ENCODE data around the gene NUP93. TPM values are rescaled to one million over a fixed set of nuclear protein-coding genes. Genes with fewer than 3 reads are reported as not detected.
A peak's percentile ranks its signal among the peaks of the same experiment; 100 is the strongest.

NUP93 gene
- total RNA-seq, 1 donor from 2014 or later, result 57.2 TPM

- Histone ChIP-seq H3K9me3 (no peaks in the 10 kb centered on the region), H3K27me3 (no peaks in the 10 kb centered on the region), H3K4me3 (no peak overlapping the region), H3K27ac (no peak overlapping the region), H3K4me1 (peaks cover 4% of the 10 kb centered on the region), H3K36me3 (no peaks in the 10 kb centered on the region)
- TF ChIP-seq CTCF (IDR thresholded peaks at IDR 0.05), result no peak
- intact Hi-C loops (cut with DNase I), result loop anchor here (10.0 kb wide), 1 partner anchor 126 kb away; no protein-coding TSS in a partner anchor
- no peak for DNase-seq
- no peak for ATAC-seq
Observed at GRCh38 chr16:56700631-56701030, 29.3 kb upstream of the NUP93 start.

GRCh38 chr16:56701534-56701933 lies 28.4 kb upstream of the NUP93 start:
- Histone ChIP-seq H3K27me3 (no peaks in the 10 kb centered on the region), H3K9me3 (no peaks in the 10 kb centered on the region), H3K27ac (no peak overlapping the region), H3K4me1 (peaks cover 4% of the 10 kb centered on the region), H3K36me3 (no peaks in the 10 kb centered on the region), H3K4me3 (no peak overlapping the region)
- intact Hi-C loops (cut with DNase I), result loop anchor here (10.0 kb wide), 1 partner anchor 127 kb away; no protein-coding TSS in a partner anchor
- no peak for DNase-seq
- no peak for ATAC-seq
- TF ChIP-seq CTCF (IDR thresholded peaks at IDR 0.05), result no peak

- Histone ChIP-seq H3K36me3 (no peaks in the 10 kb centered on the region), H3K27ac (no peak overlapping the region)
- ATAC-seq, result no peak
Observed at GRCh38 chr16:56702836-56703235, 27.1 kb upstream of the NUP93 start.

GRCh38 chr16:56708525-56709442 lies 21.1 kb upstream of the NUP93 start:
- intact Hi-C loops (cut with DNase I), result loop anchor here (10.0 kb wide), 1 partner anchor 134 kb away; no protein-coding TSS in a partner anchor
- H3K27me3 ChIP-seq, result no peaks in the 10 kb centered on the region
- DNase-seq (no peak), ATAC-seq (no peak)
- no peak for TF ChIP-seq CTCF (IDR thresholded peaks at IDR 0.05)
- no peak overlapping the region for H3K4me3 ChIP-seq
- H3K4me1 ChIP-seq, result no peaks in the 10 kb centered on the region
- H3K9me3 ChIP-seq, result no peaks in the 10 kb centered on the region
- no peaks in the 10 kb centered on the region for H3K36me3 ChIP-seq
- H3K27ac ChIP-seq, result peak overlapping the region; percentile 6

More at GRCh38 chr16:56702836-56703235, 27.1 kb upstream of the NUP93 start:
- H3K27me3 ChIP-seq, result no peaks in the 10 kb centered on the region
- intact Hi-C loops (cut with DNase I), result loop anchor here (10.0 kb wide), 1 partner anchor 128 kb away; no protein-coding TSS in a partner anchor
- TF ChIP-seq CTCF (IDR thresholded peaks at IDR 0.05), result no peak
- peaks cover 4% of the 10 kb centered on the region for H3K4me1 ChIP-seq
- H3K4me3 ChIP-seq, result no peak overlapping the region
- DNase-seq, result no peak
- H3K9me3 ChIP-seq, result no peaks in the 10 kb centered on the region

- TF ChIP-seq CTCF (IDR thresholded peaks at IDR 0.05), result no peak
- no peaks in the 10 kb centered on the region for H3K4me1 ChIP-seq
- DNase-seq (no peak), ATAC-seq (no peak)
- intact Hi-C loops (cut with DNase I), result loop anchor here (10.0 kb wide), 1 partner anchor 135 kb away; no protein-coding TSS in a partner anchor
- no peaks in the 10 kb centered on the region for H3K36me3 ChIP-seq
- H3K27me3 ChIP-seq, result no peaks in the 10 kb centered on the region
- no peaks in the 10 kb centered on the region for H3K9me3 ChIP-seq
- no peak overlapping the region for H3K4me3 ChIP-seq
- H3K27ac ChIP-seq, result no peak overlapping the region
Observed at GRCh38 chr16:56709443-56710040, 20.4 kb upstream of the NUP93 start.

Data from upper lobe of right lung (tissue), 1 donor.